ENCODE results near the gene E2F4. TPM values are rescaled to one million over a fixed set of nuclear protein-coding genes. Genes with fewer than 3 reads are reported as not detected.

The E2F4 gene
- polyA plus RNA-seq, 1 experiment, result 83.2 TPM

- no peak for TF ChIP-seq CTCF (IDR thresholded peaks at IDR 0.05; ENCODE audit: insufficient read depth, low read depth, low read length)
- H3K27me3 ChIP-seq (ENCODE audit: control insufficient read depth, insufficient read depth, low read length), result no peaks in the 10 kb centered on the region
- H3K4me3 ChIP-seq (ENCODE audit: low read depth, low read length), result no peak overlapping the region
- no peaks in the 10 kb centered on the region; the same call in 1 of the 2 replicates for H3K36me3 ChIP-seq (ENCODE audit: control insufficient read depth, insufficient read depth, low read length)
- ChIA-PET POLR2A (no interaction called here), CTCF (interaction anchor here (1.0 kb wide), 1 partner anchor 10 kb away, joined by 3 read pairs; the partner anchor contains the start of gene TMEM208)
- no peak for DNase-seq (ENCODE audit: low read depth)
These were observed 24.9 kb downstream of the E2F4 start for GRCh38 chr16:67216612-67217490.

DNA sequence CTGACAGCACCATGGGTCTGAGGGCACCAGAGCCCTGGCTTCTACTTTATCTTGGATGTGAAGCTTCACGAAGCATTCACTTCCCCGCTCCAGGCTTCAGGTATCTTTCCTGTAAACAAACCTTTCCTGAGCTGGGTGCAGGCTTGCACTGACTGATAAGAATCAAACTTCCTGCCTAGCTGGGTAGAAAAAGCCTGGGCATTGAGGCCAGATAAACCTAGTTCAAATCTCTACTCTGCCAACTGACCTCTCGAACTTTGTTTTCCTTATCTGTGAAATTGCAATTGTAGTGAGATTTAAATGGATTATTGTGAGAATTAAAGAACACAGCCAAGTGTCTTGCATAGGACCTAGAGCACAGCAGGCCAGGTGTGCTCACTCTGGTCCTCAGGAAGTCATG lies 32.0 kb downstream of the E2F4 start:
- TF ChIP-seq CTCF (IDR thresholded peaks at IDR 0.05; ENCODE audit: insufficient read depth, low read depth, low read length), result no peak
- Histone ChIP-seq H3K27me3 (ENCODE audit: control insufficient read depth, insufficient read depth, low read length) (no peaks in the 10 kb centered on the region), H3K36me3 (ENCODE audit: control insufficient read depth, insufficient read depth, low read length) (peaks cover 6% of the 10 kb centered on the region), H3K4me3 (ENCODE audit: low read depth, low read length) (no peak overlapping the region)
- POLR2A ChIA-PET, result no interaction called here
- CTCF ChIA-PET, result interaction anchor here (0.7 to 1.2 kb wide), 2 partner anchors 22 to 39 kb away, joined by 3 read pairs; no protein-coding TSS in a partner anchor
- no peak for DNase-seq (ENCODE audit: low read depth)

DNA sequence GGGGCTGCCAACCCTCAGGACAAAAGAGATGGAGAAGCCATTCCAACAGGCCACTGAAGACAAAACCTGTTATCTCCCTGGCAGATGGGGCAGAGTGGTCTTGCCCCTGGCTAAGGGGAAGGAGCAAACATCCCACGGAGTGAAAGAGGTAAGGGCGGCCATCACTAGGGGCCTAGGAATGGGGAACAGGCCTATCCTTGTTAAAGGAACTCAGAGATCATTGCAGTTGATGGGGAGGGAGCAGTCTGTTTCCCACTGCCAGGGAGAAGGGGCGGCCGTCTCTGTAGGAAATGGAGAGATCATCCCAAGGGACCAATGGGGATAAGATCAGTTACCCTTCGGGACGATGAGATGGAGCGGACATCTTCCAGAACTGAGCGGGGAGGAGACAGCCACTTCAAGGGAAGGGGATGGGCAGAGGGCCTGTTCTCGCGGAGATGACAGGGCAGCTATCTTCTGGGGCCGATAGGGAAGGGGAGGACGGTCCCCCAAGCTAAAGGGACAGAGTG lies 34.4 kb downstream of the E2F4 start:
- POLR2A ChIA-PET, result interaction anchor here (0.6 to 0.8 kb wide), 2 partner anchors 15 to 52 kb away, joined by 3 to 4 read pairs; no protein-coding TSS in a partner anchor
- DNase-seq (ENCODE audit: low read depth), result no peak
- peaks cover 22% of the 10 kb centered on the region for H3K36me3 ChIP-seq (ENCODE audit: control insufficient read depth, insufficient read depth, low read length)
- H3K4me3 ChIP-seq (ENCODE audit: low read depth, low read length), result peak overlapping the region; percentile 98
- H3K27me3 ChIP-seq (ENCODE audit: control insufficient read depth, insufficient read depth, low read length), result no peaks in the 10 kb centered on the region
- CTCF ChIA-PET, result interaction anchor here (1.0 to 2.3 kb wide), 7 partner anchors 9 to 43 kb away, joined by 3 to 15 read pairs (median 4); partner anchors contain the start of genes FHOD1 and MATCAP1
- no peak for TF ChIP-seq CTCF (IDR thresholded peaks at IDR 0.05; ENCODE audit: insufficient read depth, low read depth, low read length)

GRCh38 chr16:67226804-67227566 lies 35.0 kb downstream of the E2F4 start, which contains the start of gene TMEM208:
Gene TMEM208, plus strand, starts transcription at chr16:67227130. Its CDS starts 89 bp downstream, at chr16:67227219.
- ChIA-PET POLR2A (interaction anchor here (0.7 to 0.8 kb wide), 2 partner anchors 17 to 53 kb away, joined by 3 read pairs; no protein-coding TSS in a partner anchor), CTCF (interaction anchor here (1.0 to 2.3 kb wide), 7 partner anchors 8 to 44 kb away, joined by 3 to 15 read pairs (median 4); partner anchors contain the start of genes FHOD1 and MATCAP1)
- Histone ChIP-seq H3K4me3 (ENCODE audit: low read depth, low read length) (peak within 1 kb of the TSS; percentile 98), H3K36me3 (ENCODE audit: control insufficient read depth, insufficient read depth, low read length) (peaks cover 28% of the 10 kb centered on the region), H3K27me3 (ENCODE audit: control insufficient read depth, insufficient read depth, low read length) (no peaks in the 10 kb centered on the region)
- TF ChIP-seq CTCF (IDR thresholded peaks at IDR 0.05; ENCODE audit: insufficient read depth, low read depth, low read length), result peak; percentile 17; the same call in 1 of the 2 replicates
- peak; percentile 92 for DNase-seq (ENCODE audit: low read depth)
